Endodermal cell (in vitro differentiated cells): ENCODE data around the gene CLIC3. TPM values are rescaled to one million over a fixed set of nuclear protein-coding genes. Genes with fewer than 3 reads are reported as not detected.
A peak's percentile ranks its signal among the peaks of the same experiment; 100 is the strongest.

Experiments
- DNase-seq: peaks from one replicate; pipeline ENCODE4 v3.0.0-alpha.2; 2017
- H3K27ac ChIP-seq: 2 replicates; pipeline ENCODE4 v1.5.1; 2013; ENCODE audit warnings: mild to moderate bottlenecking, low read depth, low read length, moderate library complexity
- H3K27me3 ChIP-seq: 2 replicates; pipeline ENCODE4 v1.6.1; 2013; ENCODE audit warnings: mild to moderate bottlenecking, low read length, moderate library complexity; ENCODE audit not compliant: insufficient read depth, control insufficient read depth, poor library complexity, severe bottlenecking
- H3K36me3 ChIP-seq: 2 replicates; pipeline ENCODE4 v1.7.0; 2013; ENCODE audit warnings: mild to moderate bottlenecking, low read length, moderate library complexity; ENCODE audit not compliant: control insufficient read depth, insufficient read depth
- H3K4me1 ChIP-seq: one replicate; pipeline ENCODE4 v1.7.0; 2013; ENCODE audit warnings: low read length; ENCODE audit not compliant: control insufficient read depth, insufficient read depth
- H3K4me3 ChIP-seq: 2 replicates; pipeline ENCODE4 v1.5.1; 2013; ENCODE audit warnings: mild to moderate bottlenecking, low read length, moderate library complexity
- H3K9ac ChIP-seq: 2 replicates; pipeline ENCODE4 v1.6.1; 2013; ENCODE audit warnings: mild to moderate bottlenecking, low read length, moderate library complexity; ENCODE audit not compliant: poor library complexity, severe bottlenecking; ENCODE audit errors: extremely low read depth
- H3K9me3 ChIP-seq: 2 replicates; pipeline ENCODE4 v1.6.1; 2013; ENCODE audit warnings: mild to moderate bottlenecking, low read length, moderate library complexity; ENCODE audit not compliant: control insufficient read depth
- H3K27ac Mint-ChIP-seq: 2 replicates; pipeline ENCODE4 v1.8.0; 2020; ENCODE audit warnings: mixed read lengths
- H3K27me3 Mint-ChIP-seq: 2 replicates; pipeline ENCODE4 v1.8.0; 2021; ENCODE audit warnings: mild to moderate bottlenecking, mixed read lengths; ENCODE audit not compliant: insufficient read depth
- H3K36me3 Mint-ChIP-seq: 2 replicates; pipeline ENCODE4 v1.8.0; 2020; ENCODE audit warnings: low read depth, mixed read lengths
- H3K4me1 Mint-ChIP-seq: 2 replicates; pipeline ENCODE4 v1.8.0; 2020; ENCODE audit warnings: mixed read lengths
- H3K4me3 Mint-ChIP-seq: 2 replicates; pipeline ENCODE4 v1.8.0; 2020; ENCODE audit warnings: mild to moderate bottlenecking, moderate library complexity, mixed read lengths
- H3K9me3 Mint-ChIP-seq: 2 replicates; pipeline ENCODE4 v1.8.0; 2020; ENCODE audit warnings: mild to moderate bottlenecking, mixed read lengths
- CTCF ChIP-seq: fragments of 200-600 bp; sonication (generic); conservative IDR thresholded peaks from 2 replicates; pipeline ENCODE4 v1.5.0; 2021; ENCODE audit warnings: antibody characterized with exemption, mild to moderate bottlenecking
- WGBS, 2 experiments: methylation state at CpG; one replicate each; pipeline versions ENCODE4 v1.1.5 to v1.1.7; 2013; ENCODE audit warnings: missing lambda C conversion rate in 2 of 2, mixed read lengths in 1 of 2; ENCODE audit not compliant: insufficient coverage in 1 of 2, insufficient read length in 1 of 2; 5-methylcytosine and 5-hydroxymethylcytosine counted together
- total RNA-seq, 2 donors: library from RNA; stranded (reverse); fragmentation: NEBNext Ultra II Directional in 1 of 2; extraction: Animal tissue kit (Norgen Biotek cat#: 25700) in 1 of 2; gene quantifications; 2 replicates in 1 of 2; 3 replicates in 1 of 2; pipeline ENCODE4 v1.2.1, GENCODE V29; 2021

Gene CLIC3
- total RNA-seq, 2 donors from 2014 or later: 0.46 TPM; not detected in 1

DNA sequence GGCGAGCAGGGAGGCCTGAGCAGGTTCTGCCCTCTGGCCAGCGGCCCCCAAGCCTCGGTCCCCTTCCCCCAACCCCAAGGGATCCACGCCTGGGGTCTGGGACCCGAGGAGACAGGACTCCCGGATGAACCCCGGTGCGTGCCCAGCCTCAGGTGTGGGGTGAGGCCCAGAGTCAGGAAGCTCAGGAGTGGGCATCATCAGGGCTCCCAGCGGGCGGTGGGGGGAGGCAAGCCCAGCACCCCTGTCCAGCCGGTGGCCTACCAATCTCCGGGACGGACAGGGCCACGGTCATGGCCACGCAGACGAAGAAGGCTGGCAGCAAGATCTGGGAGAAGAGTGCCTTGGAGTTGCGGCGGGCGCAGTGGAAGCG lies 17.2 kb upstream of the CLIC3 start:
- Histone ChIP-seq H3K4me3 (no peak overlapping the region), H3K4me1 (no peaks in the 10 kb centered on the region), H3K9me3 (no peaks in the 10 kb centered on the region), H3K9ac (no peak overlapping the region), H3K36me3 (no peaks in the 10 kb centered on the region), H3K27ac (no peak overlapping the region), H3K27me3 (no peaks in the 10 kb centered on the region)
- WGBS, 2 experiments: 93 to 96% methylated on average over 12 to 20 of the region's 20 CpGs
- Mint-ChIP-seq H3K27me3 (no peaks in the 10 kb centered on the region), H3K27ac (no peak overlapping the region), H3K4me1 (no peaks in the 10 kb centered on the region), H3K36me3 (peaks cover 6% of the 10 kb centered on the region), H3K4me3 (no peak overlapping the region), H3K9me3 (peaks cover 1% of the 10 kb centered on the region)
- no peak for TF ChIP-seq CTCF
- DNase-seq: no peak

DNA sequence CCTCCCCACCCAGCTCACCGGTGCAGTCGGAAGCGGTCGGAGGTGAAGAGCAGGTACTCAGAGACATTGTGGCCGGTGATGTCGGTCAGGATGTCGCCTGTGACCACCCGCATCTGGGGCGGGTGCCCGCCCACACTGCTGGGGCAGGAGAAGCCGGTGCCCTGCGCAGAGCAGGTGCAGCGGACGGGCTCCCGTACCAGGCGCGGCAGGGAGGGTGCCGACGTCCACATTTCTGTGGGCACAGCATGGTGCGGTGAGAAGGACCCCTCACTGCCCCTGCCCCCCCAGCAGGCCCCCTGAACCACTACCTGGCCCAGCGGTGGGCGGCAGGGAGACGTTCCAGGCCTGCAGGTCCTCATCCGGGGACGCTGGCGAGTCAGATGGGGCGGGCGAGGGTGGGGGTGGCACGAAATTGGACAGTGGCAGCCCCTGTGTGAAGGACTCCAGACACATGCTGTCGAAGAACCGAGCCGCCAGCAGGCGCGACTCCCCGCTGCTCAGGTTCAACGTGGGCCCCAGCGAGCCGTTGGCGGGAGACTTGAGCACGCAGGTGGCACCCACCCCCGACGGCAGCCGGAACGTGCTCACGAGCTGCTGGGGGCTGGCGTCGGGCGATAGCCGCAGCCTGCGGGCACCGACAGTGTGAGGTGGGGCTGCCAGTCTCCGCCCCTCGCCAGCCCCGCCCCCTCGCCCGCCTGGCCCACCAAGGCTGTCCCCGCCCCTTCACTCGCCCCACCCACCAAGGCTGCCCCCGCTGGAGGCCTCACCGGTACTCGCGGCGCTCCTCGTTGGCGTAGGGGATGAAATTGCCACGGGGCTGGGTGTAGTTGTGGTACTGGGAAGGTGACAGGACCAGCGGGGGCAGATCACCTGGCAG lies 16.6 kb upstream of the CLIC3 start:
- WGBS, 2 experiments: 85 to 87% methylated on average over 29 to 67 of the region's 67 CpGs
- Histone ChIP-seq H3K27ac (no peak overlapping the region), H3K9ac (no peak overlapping the region), H3K4me3 (no peak overlapping the region), H3K9me3 (no peaks in the 10 kb centered on the region), H3K36me3 (no peaks in the 10 kb centered on the region), H3K27me3 (no peaks in the 10 kb centered on the region), H3K4me1 (no peaks in the 10 kb centered on the region)
- H3K27ac Mint-ChIP-seq: no peak overlapping the region
- H3K4me1 Mint-ChIP-seq: no peaks in the 10 kb centered on the region
- H3K4me3 Mint-ChIP-seq: no peak overlapping the region
- peak; percentile 68 for DNase-seq
- H3K27me3 Mint-ChIP-seq: no peaks in the 10 kb centered on the region
- no peak for TF ChIP-seq CTCF
- peaks cover 1% of the 10 kb centered on the region for H3K9me3 Mint-ChIP-seq
- H3K36me3 Mint-ChIP-seq: peaks cover 6% of the 10 kb centered on the region

GRCh38 chr9:137011907-137012675 lies 15.7 kb upstream of the CLIC3 start:
- 93 to 96% methylated on average over 13 to 39 of the region's 39 CpGs for WGBS, 2 experiments
- H3K4me1 ChIP-seq: no peaks in the 10 kb centered on the region
- no peak for TF ChIP-seq CTCF
- no peak for DNase-seq
- no peak overlapping the region for H3K27ac Mint-ChIP-seq
- no peak overlapping the region for H3K4me3 ChIP-seq
- H3K27me3 ChIP-seq: no peaks in the 10 kb centered on the region
- no peak overlapping the region for H3K4me3 Mint-ChIP-seq
- H3K9me3 Mint-ChIP-seq: peaks cover 1% of the 10 kb centered on the region
- no peaks in the 10 kb centered on the region for H3K36me3 ChIP-seq
- no peaks in the 10 kb centered on the region for H3K9me3 ChIP-seq
- no peaks in the 10 kb centered on the region for H3K27me3 Mint-ChIP-seq
- H3K9ac ChIP-seq: no peak overlapping the region
- H3K27ac ChIP-seq: no peak overlapping the region
- H3K4me1 Mint-ChIP-seq: no peaks in the 10 kb centered on the region
- H3K36me3 Mint-ChIP-seq: peaks cover 5% of the 10 kb centered on the region
